ENCODE measurements around the gene LAMA4.

GRCh38 chr6:112202639-112203341, 51.6 kb downstream of the LAMA4 start:
- no peak for TF ChIP-seq CTCF (IDR thresholded peaks at IDR 0.05)
- no peak for TF ChIP-seq POLR2A (IDR thresholded peaks at IDR 0.05)
